H9 (cell line): ENCODE data around the gene LOXHD1. TPM values are rescaled to one million over a fixed set of nuclear protein-coding genes. Genes with fewer than 3 reads are reported as not detected.

Experiments used
- DNase-seq: peaks from one replicate; pipeline ENCODE4 v3.0.0-alpha.2; 2017
- H2AFZ ChIP-seq: one replicate; pipeline ENCODE4 v1.6.1; 2013; ENCODE audit warnings: mild to moderate bottlenecking, low read length, control low read depth, moderate library complexity
- H2AK5ac ChIP-seq: 2 replicates; pipeline ENCODE4 v1.6.1; 2013; ENCODE audit warnings: low read length, control low read depth, mixed read lengths; ENCODE audit not compliant: insufficient read length
- H2BK120ac ChIP-seq: one replicate; pipeline ENCODE4 v1.6.1; 2013; ENCODE audit warnings: low read depth, mild to moderate bottlenecking, low read length, control low read depth, inconsistent platforms; ENCODE audit not compliant: poor library complexity, severe bottlenecking
- H2BK12ac ChIP-seq: 2 replicates; pipeline ENCODE4 v1.6.1; 2013; ENCODE audit warnings: low read length, control low read depth, mixed read lengths, low read depth; ENCODE audit not compliant: insufficient read length
- H2BK15ac ChIP-seq: 2 replicates; pipeline ENCODE4 v1.6.1; 2013; ENCODE audit warnings: low read depth, low read length, control low read depth
- H2BK20ac ChIP-seq: one replicate; pipeline ENCODE4 v1.6.1; 2013; ENCODE audit warnings: low read depth, mild to moderate bottlenecking, low read length, control low read depth, inconsistent platforms; ENCODE audit not compliant: poor library complexity, severe bottlenecking
- H2BK5ac ChIP-seq: 2 replicates; pipeline ENCODE4 v1.6.1; 2013; ENCODE audit warnings: low read length, control low read depth, mixed read lengths; ENCODE audit not compliant: insufficient read length
- H3K14ac ChIP-seq: 2 replicates; pipeline ENCODE4 v1.6.1; 2013; ENCODE audit warnings: low read length, control low read depth; ENCODE audit not compliant: insufficient read depth
- H3K18ac ChIP-seq: 2 replicates; pipeline ENCODE4 v1.6.1; 2013; ENCODE audit warnings: low read depth, mild to moderate bottlenecking, mixed read lengths, low read length, control low read depth; ENCODE audit not compliant: insufficient read length
- H3K23ac ChIP-seq: 2 replicates; pipeline ENCODE4 v1.6.1; 2013; ENCODE audit warnings: low read length, control low read depth, mixed read lengths, low read depth; ENCODE audit not compliant: insufficient read length
- H3K23me2 ChIP-seq: 2 replicates; pipeline ENCODE4 v1.6.1; 2013; ENCODE audit warnings: low read depth, mild to moderate bottlenecking, mixed read lengths, low read length, control low read depth; ENCODE audit not compliant: insufficient read length, poor library complexity, severe bottlenecking
- H3K27ac ChIP-seq: 2 replicates; pipeline ENCODE4 v1.5.1; 2013; ENCODE audit warnings: low read length, control low read depth, mixed read lengths, low read depth; ENCODE audit not compliant: insufficient read length
- H3K27me3 ChIP-seq: 2 replicates; pipeline ENCODE4 v1.6.1; 2013; ENCODE audit warnings: low read length, control low read depth, inconsistent platforms; ENCODE audit not compliant: insufficient read depth
- H3K4ac ChIP-seq: 2 replicates; pipeline ENCODE4 v1.6.1; 2013; ENCODE audit warnings: low read depth, mild to moderate bottlenecking, control low read depth, inconsistent platforms, low read length, moderate library complexity
- H3K4me1 ChIP-seq: 2 replicates; pipeline ENCODE4 v1.6.1; 2013; ENCODE audit warnings: low read length, control low read depth, inconsistent platforms; ENCODE audit not compliant: insufficient read depth
- H3K4me2 ChIP-seq: 2 replicates; pipeline ENCODE4 v1.6.1; 2013; ENCODE audit warnings: low read length, control low read depth, mixed read lengths; ENCODE audit not compliant: insufficient read length, insufficient read depth
- H3K56ac ChIP-seq: 2 replicates; pipeline ENCODE4 v1.6.1; 2013; ENCODE audit warnings: low read depth, mild to moderate bottlenecking, mixed read lengths, low read length, control low read depth; ENCODE audit not compliant: insufficient read length
- H3K79me1 ChIP-seq: 2 replicates; pipeline ENCODE4 v1.6.1; 2013; ENCODE audit warnings: low read depth, mild to moderate bottlenecking, moderate library complexity, low read length, control low read depth, inconsistent platforms; ENCODE audit not compliant: insufficient read depth, poor library complexity, severe bottlenecking
- H3K79me2 ChIP-seq: 2 replicates; pipeline ENCODE4 v1.6.1; 2013; ENCODE audit warnings: low read length, control low read depth, inconsistent platforms; ENCODE audit not compliant: insufficient read depth
- H3K9ac ChIP-seq: 2 replicates; pipeline ENCODE4 v1.6.1; 2013; ENCODE audit warnings: low read length, control low read depth, mixed read lengths; ENCODE audit not compliant: insufficient read length; ENCODE audit errors: extremely low read depth
- H3K9me3 ChIP-seq: one replicate; pipeline ENCODE4 v1.6.1; 2013; ENCODE audit warnings: low read depth, low read length, inconsistent platforms; ENCODE audit not compliant: control insufficient read depth
- H3T11ph ChIP-seq: one replicate; pipeline ENCODE4 v1.6.1; 2013; ENCODE audit warnings: mild to moderate bottlenecking, low read length, control low read depth, inconsistent platforms
- H4K20me1 ChIP-seq: one replicate; pipeline ENCODE4 v1.6.1; 2013; ENCODE audit not compliant: control insufficient read depth, insufficient read length, insufficient read depth
- H4K5ac ChIP-seq: 2 replicates; pipeline ENCODE4 v1.6.1; 2013; ENCODE audit warnings: low read depth, mild to moderate bottlenecking, mixed read lengths, low read length, control low read depth; ENCODE audit not compliant: insufficient read length
- H4K8ac ChIP-seq: replicated peaks from 2 replicates; pipeline ENCODE4 v1.6.1; 2013; ENCODE audit warnings: low read length, control low read depth, mixed read lengths, low read depth; ENCODE audit not compliant: insufficient read length
- H4K91ac ChIP-seq: 2 replicates; pipeline ENCODE4 v1.6.1; 2013; ENCODE audit warnings: low read depth, mild to moderate bottlenecking, moderate library complexity, mixed read lengths, low read length, control low read depth; ENCODE audit not compliant: insufficient read length
- H3K27ac Mint-ChIP-seq, 3 experiments: 2 replicates in 2 of 3; 3 replicates in 1 of 3; pipeline ENCODE4 v1.8.0; 2020 to 2021; ENCODE audit warnings: mixed read lengths in 3 of 3, mild to moderate bottlenecking in 1 of 3, moderate library complexity in 1 of 3
- H3K27me3 Mint-ChIP-seq: 2 replicates; pipeline ENCODE4 v1.8.0; 2021; ENCODE audit warnings: low read depth, mild to moderate bottlenecking, moderate library complexity, mixed read lengths
- H3K36me3 Mint-ChIP-seq, 3 experiments: 2 replicates in 2 of 3; 3 replicates in 1 of 3; pipeline ENCODE4 v1.8.0; 2020 to 2021; ENCODE audit warnings: low read depth in 3 of 3, mixed read lengths in 3 of 3; ENCODE audit not compliant: insufficient read depth in 1 of 3
- H3K4me1 Mint-ChIP-seq, 2 experiments: 2 replicates each; pipeline ENCODE4 v1.8.0; 2020; ENCODE audit warnings: mixed read lengths in 2 of 2
- H3K4me3 Mint-ChIP-seq, 2 experiments: 2 replicates in 1 of 2; 3 replicates in 1 of 2; pipeline ENCODE4 v1.8.0; 2020 to 2021; ENCODE audit warnings: mild to moderate bottlenecking in 2 of 2, mixed read lengths in 2 of 2, moderate library complexity in 1 of 2
- H3K9me3 Mint-ChIP-seq, 2 experiments: 2 replicates in 1 of 2; 3 replicates in 1 of 2; pipeline ENCODE4 v1.8.0; 2020; ENCODE audit warnings: mild to moderate bottlenecking in 2 of 2, mixed read lengths in 2 of 2, moderate library complexity in 1 of 2
- WGBS: extraction: QIAGEN DNeasy Blood & Tissue Kit; methylation state at CpG from one replicate; pipeline ENCODE4 v1.1.7; 2013; ENCODE audit warnings: missing lambda C conversion rate, low lambda C conversion rate, mixed read lengths; ENCODE audit not compliant: insufficient read length; ENCODE audit errors: extremely low coverage; 5-methylcytosine and 5-hydroxymethylcytosine counted together
- total RNA-seq: library from RNA; stranded (reverse); gene quantifications from 2 replicates; pipeline ENCODE4 v1.2.1, GENCODE V29; 2021
- TF ChIP-seq, protein P1 (sequence below): fragments of 200-600 bp; sonication (generic); conservative IDR thresholded peaks from 3 replicates; pipeline ENCODE4 v1.8.0; 2021; ENCODE audit warnings: antibody characterized with exemption, mild to moderate bottlenecking

LOXHD1 gene
- total RNA-seq, 1 experiment from 2014 or later: 0.07 TPM

DNA sequence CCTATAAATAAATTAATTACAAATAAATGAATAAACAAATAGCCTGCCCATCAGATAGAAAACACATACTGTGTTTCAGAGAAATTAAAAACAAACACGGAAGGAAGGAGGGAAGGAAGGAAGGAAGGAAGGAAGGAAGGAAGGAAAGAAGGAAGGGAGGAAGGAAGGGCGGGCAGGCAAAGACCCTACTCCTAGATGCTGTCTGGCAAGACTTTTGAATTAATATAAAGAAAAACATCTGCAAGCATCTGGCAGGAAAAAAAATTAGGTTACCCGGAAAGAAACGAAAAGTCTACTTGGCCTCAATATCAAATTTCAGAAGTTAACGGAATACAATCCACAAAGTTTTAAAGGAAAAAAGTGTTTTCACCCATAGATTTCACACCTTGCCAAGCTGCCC is 49.1 kb downstream of the LOXHD1 start:
- no peak overlapping the region for H3K4ac ChIP-seq
- no peak overlapping the region for H3K56ac ChIP-seq
- no peaks in the 10 kb centered on the region for H3K27me3 ChIP-seq
- no peak overlapping the region for H3K4me2 ChIP-seq
- H3K14ac ChIP-seq: no peak overlapping the region
- H2AK5ac ChIP-seq: no peak overlapping the region
- no peak overlapping the region for H2AFZ ChIP-seq
- no peak overlapping the region for H3K9ac ChIP-seq
- no peak overlapping the region for H2BK5ac ChIP-seq
- H3K23ac ChIP-seq: no peak overlapping the region
- no peaks in the 10 kb centered on the region for H4K20me1 ChIP-seq
- no peak overlapping the region for H2BK12ac ChIP-seq
- no peaks in the 10 kb centered on the region for H3K4me1 Mint-ChIP-seq
- no peaks in the 10 kb centered on the region for H3K79me1 ChIP-seq
- no CpG with 5 or more reads among the region's 5 CpGs for WGBS
- no peak overlapping the region for H3K18ac ChIP-seq
- H2BK120ac ChIP-seq: no peak overlapping the region
- peaks cover 16% of the 10 kb centered on the region for H3K27me3 Mint-ChIP-seq
- DNase-seq: no peak
- no peaks in the 10 kb centered on the region for H3K9me3 Mint-ChIP-seq
- no peak overlapping the region for H3K27ac Mint-ChIP-seq
- no peak overlapping the region for H3K4me3 Mint-ChIP-seq
- H3K4me1 ChIP-seq: no peaks in the 10 kb centered on the region
- H3T11ph ChIP-seq: no peak overlapping the region
- H3K9me3 ChIP-seq: no peaks in the 10 kb centered on the region
- H2BK20ac ChIP-seq: no peak overlapping the region
- H3K36me3 Mint-ChIP-seq: no peaks in the 10 kb centered on the region
- no peak overlapping the region for H4K8ac ChIP-seq
- H3K23me2 ChIP-seq: no peaks in the 10 kb centered on the region
- no peaks in the 10 kb centered on the region for H3K79me2 ChIP-seq
- no peak overlapping the region for H3K27ac ChIP-seq
- no peak overlapping the region for H4K91ac ChIP-seq
- H2BK15ac ChIP-seq: no peak overlapping the region
- no peak overlapping the region for H4K5ac ChIP-seq
- TF ChIP-seq, protein P1, sequence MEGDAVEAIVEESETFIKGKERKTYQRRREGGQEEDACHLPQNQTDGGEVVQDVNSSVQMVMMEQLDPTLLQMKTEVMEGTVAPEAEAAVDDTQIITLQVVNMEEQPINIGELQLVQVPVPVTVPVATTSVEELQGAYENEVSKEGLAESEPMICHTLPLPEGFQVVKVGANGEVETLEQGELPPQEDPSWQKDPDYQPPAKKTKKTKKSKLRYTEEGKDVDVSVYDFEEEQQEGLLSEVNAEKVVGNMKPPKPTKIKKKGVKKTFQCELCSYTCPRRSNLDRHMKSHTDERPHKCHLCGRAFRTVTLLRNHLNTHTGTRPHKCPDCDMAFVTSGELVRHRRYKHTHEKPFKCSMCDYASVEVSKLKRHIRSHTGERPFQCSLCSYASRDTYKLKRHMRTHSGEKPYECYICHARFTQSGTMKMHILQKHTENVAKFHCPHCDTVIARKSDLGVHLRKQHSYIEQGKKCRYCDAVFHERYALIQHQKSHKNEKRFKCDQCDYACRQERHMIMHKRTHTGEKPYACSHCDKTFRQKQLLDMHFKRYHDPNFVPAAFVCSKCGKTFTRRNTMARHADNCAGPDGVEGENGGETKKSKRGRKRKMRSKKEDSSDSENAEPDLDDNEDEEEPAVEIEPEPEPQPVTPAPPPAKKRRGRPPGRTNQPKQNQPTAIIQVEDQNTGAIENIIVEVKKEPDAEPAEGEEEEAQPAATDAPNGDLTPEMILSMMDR: no peak
